ENCODE data around the gene TRIM40. TPM values are rescaled to one million over a fixed set of nuclear protein-coding genes. Genes with fewer than 3 reads are reported as not detected.

TRIM40 gene
- total and polyA plus RNA-seq, 2 of the 13 experiments (the other 11 are each of a cell fraction or from before 2014, with no cell fraction given) = 0.58 TPM; not detected in 1

- H3K9ac ChIP-seq (ENCODE audit: insufficient read depth, low read depth, low read length) = no peak overlapping the region
- no peaks in the 10 kb centered on the region for H4K20me1 ChIP-seq (ENCODE audit: insufficient read depth, low read length)
- BruUV-seq (replicated peaks) = no TSS peak
- FAIRE-seq (no peak), DNase-seq (ENCODE audit: low spot score) (no peak), ATAC-seq (no peak)
- H3K4me3 ChIP-seq (replicated peaks in 1 of 3; ENCODE audit: insufficient read depth in 1 of 3, low read depth in 2 of 3, low read length in 3 of 3) = no peak overlapping the region
- no peak for TF ChIP-seq ZFP36L2 (CRISPR knock-in tag; IDR thresholded peaks at IDR 0.05)
- TF ChIP-seq AGO2 (optimal IDR thresholded peaks at IDR 0.05; ENCODE audit: low read depth, low read length) = peak; percentile 77
- TF ChIP-seq IKZF5 (CRISPR knock-in tag; IDR thresholded peaks at IDR 0.05) = no peak
- TF ChIP-seq ISX (CRISPR knock-in tag; conservative IDR thresholded peaks at IDR 0.05) = no peak
- TF ChIP-seq KLF6 (CRISPR knock-in tag; IDR thresholded peaks at IDR 0.05) = no peak
- peak; percentile 24; the same call in 1 of the 2 replicates for TF ChIP-seq ZNF572 (CRISPR knock-in tag; IDR thresholded peaks at IDR 0.05)
- no peak for TF ChIP-seq ZNF768 (CRISPR knock-in tag; IDR thresholded peaks at IDR 0.05)
- TF ChIP-seq NFATC3 (CRISPR knock-in tag; IDR thresholded peaks at IDR 0.05) = no peak
- no peak for TF ChIP-seq KLF9 (CRISPR knock-in tag; IDR thresholded peaks at IDR 0.05; ENCODE audit: low read depth)
- TF ChIP-seq NAIF1 (CRISPR knock-in tag; IDR thresholded peaks at IDR 0.05; ENCODE audit: borderline replicate concordance) = no peak
- TF ChIP-seq ZSCAN12 (CRISPR knock-in tag; IDR thresholded peaks at IDR 0.05) = no peak
- TF ChIP-seq RBFOX2 (IDR thresholded peaks at IDR 0.05; ENCODE audit: low read depth, low read length) = peak; percentile 62; the same call in 1 of the 2 replicates
- TF ChIP-seq PHF8 (CRISPR knock-in tag; IDR thresholded peaks at IDR 0.05) = no peak
- CTCF ChIA-PET (ENCODE audit: low intra/inter-chr PET ratio, low total read pairs) = no interaction called here
- peaks cover 0 to 1% of the 10 kb centered on the region in 2 experiments; a peak in 1 of 5 replicates for H3K27me3 ChIP-seq (ENCODE audit: control insufficient read depth in 1 of 2, insufficient read depth in 2 of 2, low read length in 2 of 2)
- H3K4me1 ChIP-seq (ENCODE audit: insufficient read depth, low read length) = peaks cover 9% of the 10 kb centered on the region
- no peak overlapping the region for H3K4me2 ChIP-seq (ENCODE audit: low read depth, low read length)
- POLR2A ChIA-PET = no interaction called here
- intact Hi-C loops (cut with micrococcal nuclease; ENCODE audit: unreplicated experiment) (loop anchor here (2.0 kb wide), 3 partner anchors 41 to 323 kb away; partner anchors contain the start of gene POLR1H), in situ Hi-C loops (cut with HindIII; ENCODE audit: extremely low pct_ligation_motif_present, low pct_unique_long_range_greater_than_20kb) (loop anchor here (5.0 kb wide), 1 partner anchor 70 kb away; no protein-coding TSS in a partner anchor)
- H3K79me2 ChIP-seq (ENCODE audit: insufficient read depth, low read length) = peaks cover 8% of the 10 kb centered on the region
- H2AFZ ChIP-seq (ENCODE audit: low read length) = no peak overlapping the region
- peaks cover 18 to 48% of the 10 kb centered on the region in 2 experiments for H3K36me3 ChIP-seq (replicated peaks in 1 of 2; ENCODE audit: control insufficient read depth in 1 of 2, insufficient read depth in 2 of 2, low read length in 2 of 2)
- WGBS (ENCODE audit: low lambda C conversion rate) = 97% methylated on average over 62 of the region's 62 CpGs
- no peak overlapping the region for H3K27ac ChIP-seq (ENCODE audit: extremely low read length, insufficient read depth, low read length)
- H3K9me3 ChIP-seq (ENCODE audit: low read length) = no peaks in the 10 kb centered on the region
These were observed 35.9 kb downstream of the TRIM40 start for GRCh38 chr6:30171677-30172471.

Measured in HepG2 (cell line).